Measurements from ENCODE around the gene DISC1.

Gene DISC1

DNA sequence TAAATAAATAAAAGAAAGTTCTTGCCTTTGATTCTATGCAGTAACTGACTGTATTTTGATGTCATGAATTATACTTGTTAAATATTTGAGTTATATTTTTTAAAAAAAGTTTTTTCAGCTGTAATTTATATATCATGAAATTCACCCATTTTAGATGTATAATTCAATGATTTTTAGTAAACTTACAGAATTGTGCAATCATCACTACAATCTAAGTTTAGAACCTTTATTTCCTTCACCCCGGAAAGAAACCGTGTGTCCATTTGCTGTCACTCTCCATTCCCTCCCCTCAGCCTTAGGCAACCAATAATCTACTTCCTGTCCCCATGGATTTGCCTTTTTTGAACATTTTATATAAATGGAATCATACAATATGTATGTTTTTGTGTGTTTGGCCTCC is 32.5 kb upstream of the DISC1 start:
- Histone ChIP-seq H3K9ac (ENCODE audit: low read depth, low read length) (no peak overlapping the region), H3K9me3 (ENCODE audit: control insufficient read depth, insufficient read depth, low read length) (no peaks in the 10 kb centered on the region), H3K36me3 (ENCODE audit: control insufficient read depth, insufficient read depth, low read length) (no peaks in the 10 kb centered on the region), H3K27ac (ENCODE audit: low read depth, low read length) (no peak overlapping the region), H3K27me3 (ENCODE audit: control insufficient read depth, insufficient read depth, low read length) (no peaks in the 10 kb centered on the region), H3K4me1 (ENCODE audit: control insufficient read depth, insufficient read depth, low read length) (peaks cover 6% of the 10 kb centered on the region; the same call in 1 of the 2 replicates), H3K4me3 (ENCODE audit: low read depth, low read length) (no peak overlapping the region)

DNA sequence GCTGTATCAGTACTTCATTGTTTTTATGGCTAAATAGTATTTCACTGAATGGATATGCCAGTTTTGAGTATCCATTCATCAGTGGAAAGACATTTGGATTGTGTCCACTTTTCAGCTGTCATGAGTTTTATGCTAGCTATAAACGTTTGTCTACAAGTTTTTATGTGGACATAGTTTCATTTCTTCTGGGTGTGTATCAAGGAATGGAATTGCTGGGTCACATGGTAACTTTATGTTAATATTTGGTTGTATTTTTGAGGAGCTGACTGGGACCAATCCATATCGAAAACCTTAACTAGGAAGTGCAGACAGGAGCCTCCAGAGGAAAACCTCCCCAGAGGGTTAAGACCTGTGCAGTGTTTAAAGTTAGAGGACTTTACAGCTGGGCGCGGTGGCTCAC is 31.8 kb upstream of the DISC1 start:
- Histone ChIP-seq H3K9me3 (ENCODE audit: control insufficient read depth, insufficient read depth, low read length) (no peaks in the 10 kb centered on the region), H3K4me1 (ENCODE audit: control insufficient read depth, insufficient read depth, low read length) (peaks cover 6% of the 10 kb centered on the region; the same call in 1 of the 2 replicates), H3K4me3 (ENCODE audit: low read depth, low read length) (no peak overlapping the region), H3K27ac (ENCODE audit: low read depth, low read length) (no peak overlapping the region), H3K27me3 (ENCODE audit: control insufficient read depth, insufficient read depth, low read length) (no peaks in the 10 kb centered on the region), H3K36me3 (ENCODE audit: control insufficient read depth, insufficient read depth, low read length) (no peaks in the 10 kb centered on the region), H3K9ac (ENCODE audit: low read depth, low read length) (no peak overlapping the region)

DNA sequence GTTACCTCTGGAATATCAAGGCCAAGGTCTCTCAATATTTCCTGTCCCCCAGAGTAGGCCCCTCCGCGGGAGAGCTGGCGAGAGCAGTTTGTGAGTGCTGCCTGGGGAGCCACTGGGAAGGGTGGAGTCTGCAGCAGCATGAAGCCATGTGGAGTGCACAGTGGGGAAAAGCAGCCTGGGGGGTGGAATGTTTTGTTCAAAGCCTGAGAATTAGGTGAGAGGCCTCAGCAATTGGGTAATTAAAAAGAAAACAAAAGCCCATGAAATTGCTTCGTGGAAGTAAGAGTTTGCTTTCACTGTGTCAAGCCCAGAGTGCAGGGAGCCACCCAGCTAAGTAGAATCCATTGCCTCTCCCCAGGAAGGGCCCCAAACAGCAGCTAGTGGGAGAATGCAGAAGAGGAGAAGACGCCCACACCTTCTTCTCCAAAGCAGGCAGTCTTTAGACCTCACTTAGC is 30.2 kb upstream of the DISC1 start:
- Histone ChIP-seq H3K4me3 (ENCODE audit: low read depth, low read length) (no peak overlapping the region), H3K27me3 (ENCODE audit: control insufficient read depth, insufficient read depth, low read length) (no peaks in the 10 kb centered on the region), H3K9me3 (ENCODE audit: control insufficient read depth, insufficient read depth, low read length) (no peaks in the 10 kb centered on the region), H3K4me1 (ENCODE audit: control insufficient read depth, insufficient read depth, low read length) (peaks cover 6% of the 10 kb centered on the region; the same call in 1 of the 2 replicates), H3K36me3 (ENCODE audit: control insufficient read depth, insufficient read depth, low read length) (no peaks in the 10 kb centered on the region), H3K9ac (ENCODE audit: low read depth, low read length) (no peak overlapping the region), H3K27ac (ENCODE audit: low read depth, low read length) (no peak overlapping the region)

DNA sequence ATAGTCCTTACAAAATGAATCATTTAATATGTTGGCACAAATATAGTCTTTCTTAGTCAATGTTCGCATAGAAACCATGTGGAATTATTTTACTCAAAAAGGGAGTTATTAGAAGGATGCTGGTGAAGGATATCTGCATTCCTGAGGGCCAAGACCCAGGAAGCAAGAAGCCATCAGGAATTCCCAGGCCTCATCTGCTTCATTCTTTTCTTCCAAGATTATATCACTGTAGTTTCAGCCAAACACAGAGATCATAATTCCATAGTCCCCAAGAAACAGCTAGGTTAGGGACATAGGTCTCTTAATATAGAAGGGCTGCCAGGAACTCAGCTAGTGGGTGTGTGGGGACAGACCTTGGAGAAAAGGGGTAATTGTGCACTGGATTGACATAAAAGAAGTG is 28.6 kb upstream of the DISC1 start:
- no peak overlapping the region for H3K4me3 ChIP-seq (ENCODE audit: low read depth, low read length)
- H3K36me3 ChIP-seq (ENCODE audit: control insufficient read depth, insufficient read depth, low read length): no peaks in the 10 kb centered on the region
- H3K27me3 ChIP-seq (ENCODE audit: control insufficient read depth, insufficient read depth, low read length): no peaks in the 10 kb centered on the region
- no peaks in the 10 kb centered on the region for H3K9me3 ChIP-seq (ENCODE audit: control insufficient read depth, insufficient read depth, low read length)
- no peak overlapping the region for H3K9ac ChIP-seq (ENCODE audit: low read depth, low read length)
- H3K4me1 ChIP-seq (ENCODE audit: control insufficient read depth, insufficient read depth, low read length): peaks cover 6% of the 10 kb centered on the region; the same call in 1 of the 2 replicates
- H3K27ac ChIP-seq (ENCODE audit: low read depth, low read length): no peak overlapping the region

- no peaks in the 10 kb centered on the region for H3K9me3 ChIP-seq (ENCODE audit: control insufficient read depth, insufficient read depth, low read length)
- H3K9ac ChIP-seq (ENCODE audit: low read depth, low read length): no peak overlapping the region
- no peaks in the 10 kb centered on the region for H3K36me3 ChIP-seq (ENCODE audit: control insufficient read depth, insufficient read depth, low read length)
- peaks cover 11% of the 10 kb centered on the region for H3K4me1 ChIP-seq (ENCODE audit: control insufficient read depth, insufficient read depth, low read length)
- no peaks in the 10 kb centered on the region; the same call in 1 of the 2 replicates for H3K27me3 ChIP-seq (ENCODE audit: control insufficient read depth, insufficient read depth, low read length)
- H3K4me3 ChIP-seq (ENCODE audit: low read depth, low read length): no peak overlapping the region
- no peak overlapping the region for H3K27ac ChIP-seq (ENCODE audit: low read depth, low read length)
Observed at GRCh38 chr1:231600458-231600976, 26.1 kb upstream of the DISC1 start.

- Histone ChIP-seq H3K36me3 (ENCODE audit: control insufficient read depth, insufficient read depth, low read length) (no peaks in the 10 kb centered on the region), H3K4me1 (ENCODE audit: control insufficient read depth, insufficient read depth, low read length) (peaks cover 5% of the 10 kb centered on the region), H3K27ac (ENCODE audit: low read depth, low read length) (no peak overlapping the region), H3K4me3 (ENCODE audit: low read depth, low read length) (no peak overlapping the region), H3K9ac (ENCODE audit: low read depth, low read length) (no peak overlapping the region), H3K27me3 (ENCODE audit: control insufficient read depth, insufficient read depth, low read length) (no peaks in the 10 kb centered on the region; the same call in 1 of the 2 replicates), H3K9me3 (ENCODE audit: control insufficient read depth, insufficient read depth, low read length) (no peaks in the 10 kb centered on the region)
Observed at GRCh38 chr1:231601824-231602672, 24.5 kb upstream of the DISC1 start.

DNA sequence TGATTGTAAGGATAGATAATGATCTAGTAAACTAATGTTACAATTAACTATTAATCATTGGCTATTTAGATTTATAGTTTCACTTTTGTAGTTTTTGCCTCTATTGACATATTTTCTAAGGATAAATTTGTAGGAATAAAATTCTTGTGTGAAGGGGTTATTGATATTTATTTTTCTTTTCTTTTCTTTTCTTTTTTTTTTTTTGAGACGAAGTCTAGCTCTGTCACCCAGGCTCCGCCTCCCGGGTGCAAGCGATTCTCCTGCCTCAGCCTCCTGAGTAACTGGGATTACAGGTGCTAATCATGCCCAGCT is 24.0 kb upstream of the DISC1 start:
- H3K9me3 ChIP-seq (ENCODE audit: control insufficient read depth, insufficient read depth, low read length): no peaks in the 10 kb centered on the region
- no peaks in the 10 kb centered on the region; the same call in 1 of the 2 replicates for H3K27me3 ChIP-seq (ENCODE audit: control insufficient read depth, insufficient read depth, low read length)
- no peak overlapping the region for H3K9ac ChIP-seq (ENCODE audit: low read depth, low read length)
- H3K27ac ChIP-seq (ENCODE audit: low read depth, low read length): no peak overlapping the region
- H3K4me1 ChIP-seq (ENCODE audit: control insufficient read depth, insufficient read depth, low read length): peaks cover 5% of the 10 kb centered on the region
- H3K4me3 ChIP-seq (ENCODE audit: low read depth, low read length): no peak overlapping the region
- H3K36me3 ChIP-seq (ENCODE audit: control insufficient read depth, insufficient read depth, low read length): no peaks in the 10 kb centered on the region

DNA sequence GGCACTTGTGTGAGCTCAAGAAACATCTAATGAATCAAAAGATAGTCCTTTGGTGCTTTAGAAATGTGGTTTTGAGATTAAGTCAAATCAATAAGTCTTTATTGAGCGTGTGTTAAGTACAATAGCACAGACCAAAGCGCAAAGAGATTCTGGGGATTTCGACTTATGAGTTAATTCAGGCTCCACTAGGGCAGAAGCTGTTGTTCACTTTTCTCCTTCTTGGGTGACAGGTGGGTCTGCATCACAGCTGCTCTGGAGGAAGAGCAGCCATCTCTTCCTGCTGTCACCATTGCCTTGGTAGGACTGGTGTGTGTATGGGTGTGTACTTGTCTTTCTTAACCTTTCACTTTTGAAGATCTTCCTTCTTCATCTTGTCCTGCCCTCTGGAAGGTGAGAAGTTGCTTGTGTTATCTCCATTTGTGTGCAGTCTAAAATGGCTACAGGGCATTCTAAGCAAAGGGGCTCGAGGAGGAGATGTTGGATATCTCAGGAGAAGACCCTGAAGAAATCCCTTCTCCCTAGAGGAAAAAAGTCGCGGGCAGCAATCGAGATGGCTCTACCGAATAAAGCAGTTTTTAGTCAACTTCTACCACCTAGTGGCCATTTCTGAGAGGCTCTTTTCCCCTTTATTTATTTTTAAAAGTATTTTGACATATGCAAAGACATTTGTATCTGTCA is 22.9 kb upstream of the DISC1 start:
- Histone ChIP-seq H3K27ac (ENCODE audit: low read depth, low read length) (no peak overlapping the region), H3K4me1 (ENCODE audit: control insufficient read depth, insufficient read depth, low read length) (peaks cover 5% of the 10 kb centered on the region), H3K4me3 (ENCODE audit: low read depth, low read length) (peak overlapping the region; percentile 51), H3K36me3 (ENCODE audit: control insufficient read depth, insufficient read depth, low read length) (no peaks in the 10 kb centered on the region), H3K9me3 (ENCODE audit: control insufficient read depth, insufficient read depth, low read length) (no peaks in the 10 kb centered on the region), H3K27me3 (ENCODE audit: control insufficient read depth, insufficient read depth, low read length) (no peaks in the 10 kb centered on the region; the same call in 1 of the 2 replicates), H3K9ac (ENCODE audit: low read depth, low read length) (no peak overlapping the region)

DNA sequence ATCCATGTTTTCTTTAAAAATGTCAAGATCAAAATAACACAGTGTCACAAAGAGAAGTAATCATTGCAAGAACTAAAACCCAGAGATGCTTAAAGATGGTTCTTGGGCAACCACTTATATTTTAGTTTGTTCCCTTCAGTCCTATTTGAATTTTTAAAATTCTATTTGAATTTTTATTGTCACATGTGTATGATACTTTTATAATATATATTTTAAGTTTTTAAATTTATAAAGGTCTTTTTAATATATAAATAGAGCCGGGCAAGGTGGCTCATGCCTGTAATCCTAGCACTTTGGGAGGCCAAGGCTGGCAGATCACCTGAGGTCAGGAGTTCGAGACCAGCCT is 22.3 kb upstream of the DISC1 start:
- Histone ChIP-seq H3K4me1 (ENCODE audit: control insufficient read depth, insufficient read depth, low read length) (peaks cover 5% of the 10 kb centered on the region), H3K27ac (ENCODE audit: low read depth, low read length) (no peak overlapping the region), H3K9ac (ENCODE audit: low read depth, low read length) (no peak overlapping the region), H3K27me3 (ENCODE audit: control insufficient read depth, insufficient read depth, low read length) (no peaks in the 10 kb centered on the region; the same call in 1 of the 2 replicates), H3K9me3 (ENCODE audit: control insufficient read depth, insufficient read depth, low read length) (no peaks in the 10 kb centered on the region), H3K36me3 (ENCODE audit: control insufficient read depth, insufficient read depth, low read length) (no peaks in the 10 kb centered on the region), H3K4me3 (ENCODE audit: low read depth, low read length) (no peak overlapping the region)

DNA sequence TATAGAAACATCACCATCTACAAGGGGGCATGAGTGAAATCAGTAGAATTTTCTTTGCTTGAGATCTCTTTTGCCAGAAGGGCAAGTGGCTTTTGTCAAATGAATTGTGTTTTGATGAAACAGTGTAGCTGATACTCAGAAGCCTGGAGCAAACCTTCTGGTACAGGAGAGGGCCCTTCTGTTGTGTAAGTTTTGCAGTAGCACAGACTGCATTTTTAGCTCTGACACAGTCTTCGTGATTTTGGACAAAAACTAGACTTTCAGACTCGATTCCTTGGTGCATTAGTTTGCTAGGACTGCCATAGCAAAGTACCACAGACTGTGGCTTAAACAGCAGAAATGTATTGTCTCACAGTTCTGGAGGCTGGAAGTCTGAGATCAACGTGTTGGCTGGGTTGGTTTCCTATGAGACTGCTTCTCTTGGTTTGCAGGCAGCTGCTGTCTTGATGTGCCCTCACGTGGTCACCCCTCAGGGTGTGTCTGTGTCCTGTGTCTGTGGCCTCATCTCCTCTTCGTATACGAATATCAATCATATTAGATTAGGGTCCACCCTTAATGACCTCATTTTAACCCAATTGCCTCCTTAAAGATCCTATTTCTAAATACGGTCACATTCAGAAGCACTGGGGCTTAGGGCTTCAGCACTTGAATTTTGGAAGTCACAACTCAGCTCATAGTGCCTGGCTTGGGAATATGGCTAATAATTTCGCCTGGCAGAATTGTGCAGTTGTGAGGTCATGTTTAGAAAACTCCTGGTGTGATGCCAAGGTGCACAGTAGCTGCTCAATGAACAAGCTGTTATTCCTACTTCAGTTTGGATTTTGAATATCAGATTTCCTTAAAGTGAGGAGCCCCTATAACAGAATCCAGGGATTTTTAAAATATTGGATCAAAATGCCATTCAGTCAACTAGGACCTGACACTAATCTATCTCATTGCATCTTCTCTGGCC is 21.2 kb upstream of the DISC1 start:
- no peak overlapping the region for H3K9ac ChIP-seq (ENCODE audit: low read depth, low read length)
- no peaks in the 10 kb centered on the region; the same call in 1 of the 2 replicates for H3K27me3 ChIP-seq (ENCODE audit: control insufficient read depth, insufficient read depth, low read length)
- H3K36me3 ChIP-seq (ENCODE audit: control insufficient read depth, insufficient read depth, low read length): no peaks in the 10 kb centered on the region
- H3K4me3 ChIP-seq (ENCODE audit: low read depth, low read length): no peak overlapping the region
- H3K4me1 ChIP-seq (ENCODE audit: control insufficient read depth, insufficient read depth, low read length): peaks cover 5% of the 10 kb centered on the region
- H3K27ac ChIP-seq (ENCODE audit: low read depth, low read length): no peak overlapping the region
- H3K9me3 ChIP-seq (ENCODE audit: control insufficient read depth, insufficient read depth, low read length): no peaks in the 10 kb centered on the region
